Trophoblast cell (in vitro differentiated cells and primary cell): ENCODE measurements around the gene ZNF821.
A peak's percentile ranks its signal among the peaks of the same experiment; 100 is the strongest.
"Not testable (repeated sequence)": the region's sequence is repeated elsewhere in the genome, so short reads cannot be mapped to it uniquely, and the experiment has no call there.

Experiments
- DNase-seq, 2 donors: peaks; one replicate each; pipeline ENCODE4 v3.0.0-alpha.2; 2016
- H2AFZ ChIP-seq: 2 replicates; pipeline ENCODE4 v1.6.1; 2013; ENCODE audit warnings: low read length, moderate library complexity, mild to moderate bottlenecking; ENCODE audit not compliant: insufficient read depth, poor library complexity
- H2AK5ac ChIP-seq: 2 replicates; pipeline ENCODE4 v1.6.1; 2013; ENCODE audit warnings: mild to moderate bottlenecking, low read length
- H2BK120ac ChIP-seq: 2 replicates; pipeline ENCODE4 v1.6.1; 2013; ENCODE audit warnings: low read length, mild to moderate bottlenecking, moderate library complexity; ENCODE audit not compliant: insufficient read depth, poor library complexity
- H2BK12ac ChIP-seq: 2 replicates; pipeline ENCODE4 v1.6.1; 2013; ENCODE audit warnings: mild to moderate bottlenecking, low read length, moderate library complexity
- H2BK5ac ChIP-seq: 2 replicates; pipeline ENCODE4 v1.6.1; 2013; ENCODE audit warnings: low read length, low read depth, moderate library complexity, mild to moderate bottlenecking; ENCODE audit not compliant: poor library complexity
- H3K14ac ChIP-seq: 2 replicates; pipeline ENCODE4 v1.6.1; 2013; ENCODE audit warnings: mild to moderate bottlenecking, low read length
- H3K18ac ChIP-seq: 2 replicates; pipeline ENCODE4 v1.6.1; 2013; ENCODE audit warnings: mild to moderate bottlenecking, low read length
- H3K23ac ChIP-seq: 2 replicates; pipeline ENCODE4 v1.6.1; 2013; ENCODE audit warnings: low read length
- H3K27ac ChIP-seq: 2 replicates; pipeline ENCODE4 v1.5.1; 2013; ENCODE audit warnings: low read depth, mild to moderate bottlenecking, inconsistent platforms, low read length, moderate library complexity
- H3K27me3 ChIP-seq: 2 replicates; pipeline ENCODE4 v1.6.1; 2013; ENCODE audit warnings: inconsistent platforms, mild to moderate bottlenecking, low read length, moderate library complexity; ENCODE audit not compliant: insufficient read depth
- H3K36me3 ChIP-seq, 2 experiments: 1 replicate in 1 of 2; 2 replicates in 1 of 2; pipeline ENCODE4 v1.6.1; 2013; ENCODE audit warnings: low read length in 2 of 2, mild to moderate bottlenecking in 2 of 2, moderate library complexity in 1 of 2; ENCODE audit not compliant: insufficient read depth in 2 of 2, control insufficient read depth in 1 of 2
- H3K4ac ChIP-seq: 2 replicates; pipeline ENCODE4 v1.6.1; 2013; ENCODE audit warnings: low read depth, mild to moderate bottlenecking, low read length, moderate library complexity
- H3K4me1 ChIP-seq, 2 experiments: 1 replicate in 1 of 2; 2 replicates in 1 of 2; pipeline ENCODE4 v1.6.1; 2013; ENCODE audit warnings: low read length in 2 of 2, mild to moderate bottlenecking in 2 of 2, moderate library complexity in 1 of 2; ENCODE audit not compliant: insufficient read depth in 2 of 2, control insufficient read depth in 1 of 2
- H3K4me2 ChIP-seq: 2 replicates; pipeline ENCODE4 v1.6.1; 2013; ENCODE audit warnings: inconsistent platforms, mild to moderate bottlenecking, low read length, moderate library complexity
- H3K4me3 ChIP-seq: 2 replicates; pipeline ENCODE4 v1.5.1; 2013; ENCODE audit warnings: mild to moderate bottlenecking, low read depth, low read length, inconsistent platforms
- H3K79me1 ChIP-seq: one replicate; pipeline ENCODE4 v1.6.1; 2013; ENCODE audit warnings: low read length
- H3K79me2 ChIP-seq: 2 replicates; pipeline ENCODE4 v1.6.1; 2013; ENCODE audit warnings: low read length, mild to moderate bottlenecking; ENCODE audit not compliant: control insufficient read depth, insufficient read depth, poor library complexity
- H3K9ac ChIP-seq: 2 replicates; pipeline ENCODE4 v1.6.1; 2013; ENCODE audit warnings: mild to moderate bottlenecking, low read length
- H3K9me3 ChIP-seq: 2 replicates; pipeline ENCODE4 v1.6.1; 2013; ENCODE audit warnings: low read depth, mild to moderate bottlenecking, control low read depth, inconsistent platforms, low read length; ENCODE audit not compliant: insufficient read depth
- H4K12ac ChIP-seq: 2 replicates; pipeline ENCODE4 v1.6.1; 2013; ENCODE audit warnings: low read depth, mild to moderate bottlenecking, low read length, moderate library complexity
- H4K8ac ChIP-seq: 2 replicates; pipeline ENCODE4 v1.6.1; 2013; ENCODE audit warnings: low read depth, mild to moderate bottlenecking, low read length, moderate library complexity
- H4K91ac ChIP-seq: one replicate; pipeline ENCODE4 v1.6.1; 2013; ENCODE audit warnings: low read depth, mild to moderate bottlenecking, low read length, moderate library complexity
- WGBS: extraction: QIAGEN DNeasy Blood & Tissue Kit; methylation state at CpG from one replicate; pipeline ENCODE4 v1.1.7; 2013; ENCODE audit warnings: missing lambda C conversion rate; ENCODE audit not compliant: insufficient read length, insufficient coverage; ENCODE audit errors: extremely low coverage; 5-methylcytosine and 5-hydroxymethylcytosine counted together

The ZNF821 gene

DNA sequence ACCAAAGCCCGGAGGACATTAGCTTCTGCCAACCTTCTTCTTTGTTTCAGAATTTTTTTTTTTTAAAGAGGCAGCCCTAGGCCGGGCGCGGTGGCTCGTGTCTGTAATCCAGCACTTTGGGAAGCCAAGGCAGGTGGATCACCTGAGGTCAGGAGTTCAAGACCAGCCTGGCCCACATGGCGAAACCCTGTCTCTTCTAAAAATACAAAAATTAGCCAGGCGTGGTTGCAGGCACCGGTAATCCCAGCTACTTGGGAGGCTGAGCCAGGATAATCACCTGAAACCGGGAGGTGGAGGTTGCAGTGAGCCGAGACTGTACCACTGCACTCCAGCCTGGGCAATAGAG is 66.9 kb downstream of the ZNF821 start:
- H3K27me3 ChIP-seq, H2BK120ac ChIP-seq, H3K4me2 ChIP-seq, H3K4me1 ChIP-seq, H3K18ac ChIP-seq, H4K12ac ChIP-seq, H3K36me3 ChIP-seq, DNase-seq, H3K4me3 ChIP-seq, H3K4ac ChIP-seq, H3K79me2 ChIP-seq, H3K79me1 ChIP-seq, H4K8ac ChIP-seq, H3K9ac ChIP-seq, H2AK5ac ChIP-seq, H3K14ac ChIP-seq, H2AFZ ChIP-seq, H2BK5ac ChIP-seq, H3K27ac ChIP-seq, H2BK12ac ChIP-seq, H3K23ac ChIP-seq, H3K9me3 ChIP-seq, H4K91ac ChIP-seq: not testable (repeated sequence)
- WGBS = no CpG with 5 or more reads among the region's 10 CpGs

- H3K4me1 ChIP-seq = peaks cover 0 to 2% of the 10 kb centered on the region in 2 experiments
- H3K27me3 ChIP-seq = no peaks in the 10 kb centered on the region
- no peak overlapping the region for H2AFZ ChIP-seq
- no CpG with 5 or more reads among the region's 5 CpGs for whole genome bisulfite sequencing
- H3K79me1 ChIP-seq = peaks cover 9% of the 10 kb centered on the region
- no peak for DNase-seq
- no peak overlapping the region for H2BK5ac ChIP-seq
- no peak overlapping the region for H2BK120ac ChIP-seq
- no peak overlapping the region for H2AK5ac ChIP-seq
- H3K9ac ChIP-seq = no peak overlapping the region
- H4K91ac ChIP-seq = no peak overlapping the region
- no peak overlapping the region for H3K14ac ChIP-seq
- H3K23ac ChIP-seq = peak overlapping the region; percentile 61
- no peak overlapping the region for H4K8ac ChIP-seq
- no peak overlapping the region for H2BK12ac ChIP-seq
- H3K4me2 ChIP-seq = no peak overlapping the region
- H4K12ac ChIP-seq = no peak overlapping the region
- H3K36me3 ChIP-seq = peaks cover 0 to 2% of the 10 kb centered on the region in 2 experiments
- H3K18ac ChIP-seq = no peak overlapping the region
- H3K9me3 ChIP-seq = no peaks in the 10 kb centered on the region
- no peak overlapping the region for H3K4me3 ChIP-seq
- H3K4ac ChIP-seq = no peak overlapping the region
- no peak overlapping the region for H3K27ac ChIP-seq
- H3K79me2 ChIP-seq = peaks cover 14% of the 10 kb centered on the region
Observed at GRCh38 chr16:71811261-71811803, 72.7 kb downstream of the ZNF821 start.

GRCh38 chr16:71810155-71810530 is 73.8 kb downstream of the ZNF821 start:
- not testable (repeated sequence) for H3K79me1 ChIP-seq, H2BK120ac ChIP-seq, H2BK12ac ChIP-seq, H3K23ac ChIP-seq, H3K4me1 ChIP-seq, DNase-seq, H2AFZ ChIP-seq, H3K36me3 ChIP-seq, H3K4ac ChIP-seq, H3K4me3 ChIP-seq, H3K27me3 ChIP-seq, H2BK5ac ChIP-seq, H3K27ac ChIP-seq, H3K14ac ChIP-seq, H2AK5ac ChIP-seq, H3K9ac ChIP-seq, H3K4me2 ChIP-seq, H3K18ac ChIP-seq, H3K9me3 ChIP-seq
- Histone ChIP-seq H3K79me2 (peaks cover 14% of the 10 kb centered on the region), H4K12ac (peak overlapping the region; percentile 18), H4K8ac (peak overlapping the region; percentile 74), H4K91ac (peak overlapping the region; percentile 35)
- WGBS = no CpG with 5 or more reads among the region's 11 CpGs
